ENCODE data around the gene IGSF21.

IGSF21 gene

GRCh38 chr1:18093646-18094045 is 14.0 kb upstream of the IGSF21 start:
- DNase-seq (ENCODE audit: low read depth): no peak
- H3K4me3 ChIP-seq (ENCODE audit: low read length): no peak overlapping the region
- TF ChIP-seq CTCF (IDR thresholded peaks at IDR 0.05; ENCODE audit: insufficient read depth, low read depth, low read length, missing control alignments): no peak

GRCh38 chr1:18094096-18094495 is 13.5 kb upstream of the IGSF21 start:
- no peak overlapping the region for H3K4me3 ChIP-seq (ENCODE audit: low read length)
- TF ChIP-seq CTCF (IDR thresholded peaks at IDR 0.05; ENCODE audit: insufficient read depth, low read depth, low read length, missing control alignments): no peak
- no peak for DNase-seq (ENCODE audit: low read depth)

DNA sequence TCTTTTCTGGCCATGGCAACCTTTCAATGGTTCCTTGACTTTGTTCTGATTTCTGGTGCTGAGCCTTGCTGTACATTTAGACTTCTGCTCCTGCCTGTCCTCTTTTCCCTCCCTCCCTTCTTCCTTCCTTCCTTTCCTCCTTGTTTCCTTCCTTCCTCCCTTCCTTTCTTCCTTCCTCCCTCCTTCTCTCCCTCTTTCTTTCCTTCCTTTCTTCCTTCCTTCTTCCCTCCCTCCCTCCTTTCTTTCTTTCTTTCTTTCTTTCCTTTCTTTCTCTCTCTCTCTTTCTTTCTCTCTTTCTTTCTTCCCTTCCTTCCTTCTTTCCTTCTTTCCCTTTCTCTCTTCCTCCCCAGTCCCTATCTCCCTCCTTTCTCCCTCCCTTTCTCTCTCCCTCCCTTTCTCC is 10.4 kb upstream of the IGSF21 start:
- TF ChIP-seq CTCF (IDR thresholded peaks at IDR 0.05; ENCODE audit: insufficient read depth, low read depth, low read length, missing control alignments): no peak
- no peak overlapping the region for H3K4me3 ChIP-seq (ENCODE audit: low read length)
- no peak for DNase-seq (ENCODE audit: low read depth)

DNA sequence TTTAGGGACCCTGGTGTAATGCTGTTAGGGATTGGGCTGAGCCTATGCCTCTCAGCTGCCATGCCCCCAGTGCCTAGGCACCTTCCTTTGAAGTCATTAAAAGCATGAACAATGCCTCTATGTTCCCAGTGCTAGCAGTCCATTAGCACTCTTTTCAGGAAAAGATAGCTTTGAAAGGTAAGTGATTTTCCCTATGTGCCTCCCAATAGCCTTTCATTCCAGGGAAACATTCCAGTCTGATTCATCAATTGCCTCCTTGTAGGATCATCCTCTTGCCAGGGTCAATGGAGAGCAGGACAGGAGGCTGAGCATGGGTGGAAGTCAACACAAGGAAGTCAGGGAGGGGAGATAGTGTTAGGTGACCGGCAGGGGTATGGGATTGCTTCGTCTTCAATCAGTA is 8.6 kb upstream of the IGSF21 start:
- no peak overlapping the region for H3K4me3 ChIP-seq (ENCODE audit: low read length)
- no peak for DNase-seq (ENCODE audit: low read depth)
- no peak for TF ChIP-seq CTCF (IDR thresholded peaks at IDR 0.05; ENCODE audit: insufficient read depth, low read depth, low read length, missing control alignments)

GRCh38 chr1:18100060-18100459 is 7.5 kb upstream of the IGSF21 start:
- H3K4me3 ChIP-seq (ENCODE audit: low read length): no peak overlapping the region
- no peak for TF ChIP-seq CTCF (IDR thresholded peaks at IDR 0.05; ENCODE audit: insufficient read depth, low read depth, low read length, missing control alignments)
- DNase-seq (ENCODE audit: low read depth): no peak

DNA sequence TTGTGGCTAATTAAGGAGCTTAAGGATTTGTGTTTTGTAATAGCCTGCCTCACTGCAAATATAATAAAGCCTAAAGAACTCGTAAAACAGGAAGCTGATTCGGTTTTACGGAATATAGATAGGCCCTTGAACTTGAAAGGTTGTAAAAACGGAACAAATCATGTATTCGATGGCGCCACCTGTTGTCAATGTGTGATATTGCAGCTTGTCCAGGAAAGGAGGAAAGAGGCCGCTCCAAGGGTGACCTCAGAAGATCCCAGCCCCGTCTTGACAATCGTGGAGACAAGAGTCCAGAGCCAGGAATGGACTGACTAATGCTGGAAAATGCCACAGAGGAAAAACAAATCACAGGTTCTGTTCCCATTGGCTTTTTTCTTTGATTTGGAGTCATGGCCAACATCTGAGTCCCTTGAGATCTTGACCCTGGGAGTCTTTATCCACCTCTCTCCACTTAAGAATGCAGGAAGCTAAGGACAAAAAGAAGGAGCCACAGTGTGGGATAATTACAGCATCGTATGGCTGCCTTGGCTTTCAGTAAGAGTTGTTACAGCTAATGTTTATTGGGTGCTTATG is 7.0 kb upstream of the IGSF21 start:
- TF ChIP-seq CTCF (IDR thresholded peaks at IDR 0.05; ENCODE audit: insufficient read depth, low read depth, low read length, missing control alignments): peak; percentile 63
- peak; percentile 32 for DNase-seq (ENCODE audit: low read depth)
- no peak overlapping the region for H3K4me3 ChIP-seq (ENCODE audit: low read length)

GRCh38 chr1:18101508-18101907 is 6.1 kb upstream of the IGSF21 start:
- DNase-seq (ENCODE audit: low read depth): no peak
- no peak for TF ChIP-seq CTCF (IDR thresholded peaks at IDR 0.05; ENCODE audit: insufficient read depth, low read depth, low read length, missing control alignments)
- no peak overlapping the region for H3K4me3 ChIP-seq (ENCODE audit: low read length)

Data from epithelial cell of esophagus (primary cell).